SK-N-DZ (cell line): ENCODE data around the gene APOBEC3G.
A peak's percentile ranks its signal among the peaks of the same experiment; 100 is the strongest.

Experiments used
- DNase-seq: peaks from one replicate; pipeline ENCODE4 v3.0.0-alpha.2; 2015; ENCODE audit warnings: low spot score
- small RNA-seq, 2 experiments: library from RNA; depleted of rRNA; stranded (forward); fragments of <200 nt; gene quantifications; one replicate each; pipeline ENCODE3, GENCODE V24; 2014

APOBEC3G gene

GRCh38 chr22:39122772-39123470 is 45.8 kb downstream of the APOBEC3G start:
- DNase-seq = no peak

- DNase-seq = no peak
These were observed 46.9 kb downstream of the APOBEC3G start for GRCh38 chr22:39123751-39124581.

GRCh38 chr22:39125622-39126021 is 48.5 kb downstream of the APOBEC3G start:
- DNase-seq = no peak

GRCh38 chr22:39128508-39128907 is 51.4 kb downstream of the APOBEC3G start:
- DNase-seq = no peak

GRCh38 chr22:39129081-39129480 is 52.0 kb downstream of the APOBEC3G start:
- DNase-seq = no peak

- DNase-seq = no peak
These were observed 52.7 kb downstream of the APOBEC3G start for GRCh38 chr22:39129746-39130145.

GRCh38 chr22:39130152-39130704 is 53.2 kb downstream of the APOBEC3G start:
- DNase-seq = no peak

- no peak for DNase-seq
These were observed 54.1 kb downstream of the APOBEC3G start for GRCh38 chr22:39130892-39131855.

GRCh38 chr22:39132281-39132680 is 55.2 kb downstream of the APOBEC3G start:
- DNase-seq = no peak

- no peak for DNase-seq
These were observed 55.9 kb downstream of the APOBEC3G start for GRCh38 chr22:39132871-39133524.

- DNase-seq = no peak
These were observed 56.8 kb downstream of the APOBEC3G start for GRCh38 chr22:39133871-39134270.

- no peak for DNase-seq
These were observed 57.5 kb downstream of the APOBEC3G start for GRCh38 chr22:39134366-39135091.

GRCh38 chr22:39135092-39135896 is 58.2 kb downstream of the APOBEC3G start:
- DNase-seq = peak; percentile 55

- no peak for DNase-seq
These were observed 59.2 kb downstream of the APOBEC3G start for GRCh38 chr22:39136317-39136716.

Small RNA genes lying within 50 kb of the gene (small RNA-seq; reads per million reads assigned to genes)
- gene AL022318.2 (0 reads per million in 2 experiments), gene COX5BP7 (0 reads per million in 2 experiments)
